ENCODE results near the gene ESRRG.
A peak's percentile ranks its signal among the peaks of the same experiment; 100 is the strongest.

GRCh38 chr1:216757110-216757509, 33.9 kb upstream of the ESRRG start:
- TF ChIP-seq CTCF (IDR thresholded peaks at IDR 0.05; ENCODE audit: poor library complexity, severe bottlenecking) = no peak
- peak; percentile 98 for TF ChIP-seq EP300 (conservative IDR thresholded peaks at IDR 0.05; ENCODE audit: poor library complexity, severe bottlenecking)
